HepG2 (cell line): Measurements from ENCODE around the gene TNFRSF6B. TPM values are rescaled to one million over a fixed set of nuclear protein-coding genes. Genes with fewer than 3 reads are reported as not detected.

Source experiments
- AKAP8 ChIP-seq: sonication (generic); formaldehyde crosslinking; IDR thresholded peaks from 2 replicates; pipeline ENCODE4 v1.5.1; 2020; ENCODE audit warnings: mild to moderate bottlenecking, missing genetic modification reagents
- ARHGAP35 ChIP-seq: sonication (generic); formaldehyde crosslinking; IDR thresholded peaks from 2 replicates; pipeline ENCODE4 v1.9.0; 2022; ENCODE audit warnings: mild to moderate bottlenecking, inconsistent platforms, moderate library complexity, missing genetic modification reagents, borderline replicate concordance
- ARNT2 ChIP-seq: sonication (generic); formaldehyde crosslinking; IDR thresholded peaks from 2 replicates; pipeline ENCODE4 v1.8.0; 2022; ENCODE audit warnings: mild to moderate bottlenecking, low read depth, missing genetic modification reagents, moderate library complexity
- BCL3 ChIP-seq: sonication (generic); formaldehyde crosslinking; IDR thresholded peaks from 2 replicates; pipeline ENCODE4 v1.5.1; 2020; ENCODE audit warnings: mild to moderate bottlenecking, missing genetic modification reagents, moderate library complexity
- ESRRA ChIP-seq: sonication (generic); formaldehyde crosslinking; IDR thresholded peaks from 2 replicates; pipeline ENCODE4 v1.5.1; 2020; ENCODE audit warnings: mild to moderate bottlenecking, low read depth, missing genetic modification reagents
- EZH2 ChIP-seq: conservative IDR thresholded peaks from 2 replicates; pipeline ENCODE4 v1.6.1; 2012; ENCODE audit warnings: mild to moderate bottlenecking, low read depth, low read length, moderate library complexity
- GTF3A ChIP-seq: sonication (generic); formaldehyde crosslinking; conservative IDR thresholded peaks from 2 replicates; pipeline ENCODE4 v1.4.0; 2020; ENCODE audit warnings: mild to moderate bottlenecking, missing genetic modification reagents
- IRX3 ChIP-seq: sonication (generic); formaldehyde crosslinking; IDR thresholded peaks from 2 replicates; pipeline ENCODE4 v1.8.1; 2023; ENCODE audit warnings: mild to moderate bottlenecking, low read depth, missing genetic modification reagents, borderline replicate concordance
- MAF1 ChIP-seq: sonication (generic); formaldehyde crosslinking; IDR thresholded peaks from 2 replicates; pipeline ENCODE4 v1.5.0; 2020; ENCODE audit warnings: missing genetic modification reagents, borderline replicate concordance
- MAFF ChIP-seq: IDR thresholded peaks from 2 replicates; pipeline ENCODE4 v1.6.1; 2011; ENCODE audit warnings: low read depth, low read length, improper control_type of control experiment
- SP2 ChIP-seq: sonication (generic); formaldehyde crosslinking; IDR thresholded peaks from 2 replicates; pipeline ENCODE4 v1.5.1; 2020; ENCODE audit warnings: mild to moderate bottlenecking, missing genetic modification reagents
- STAT5B ChIP-seq: sonication (generic); formaldehyde crosslinking; IDR thresholded peaks from 2 replicates; pipeline ENCODE4 v1.4.0; 2020; ENCODE audit warnings: missing genetic modification reagents
- TFDP2 ChIP-seq: sonication (generic); formaldehyde crosslinking; IDR thresholded peaks from 2 replicates; pipeline ENCODE4 v1.4.0; 2020; ENCODE audit warnings: missing genetic modification reagents
- ZBTB4 ChIP-seq: sonication (generic); formaldehyde crosslinking; IDR thresholded peaks from 2 replicates; pipeline ENCODE4 v1.4.0; 2020; ENCODE audit warnings: missing genetic modification reagents, mild to moderate bottlenecking, borderline replicate concordance
- ZNF282 ChIP-seq: fragments of 450-650 bp; IDR thresholded peaks from 2 replicates; pipeline ENCODE4 v1.6.1; 2018; ENCODE audit not compliant: partially characterized antibody
- ZNF33A ChIP-seq: sonication (generic); formaldehyde crosslinking; IDR thresholded peaks from 2 replicates; pipeline ENCODE4 v1.5.1; 2020; ENCODE audit warnings: missing genetic modification reagents, mild to moderate bottlenecking, moderate library complexity, borderline replicate concordance
- ZNF343 ChIP-seq: sonication (generic); formaldehyde crosslinking; IDR thresholded peaks from 2 replicates; pipeline ENCODE4 v1.4.0; 2020; ENCODE audit warnings: mild to moderate bottlenecking, missing genetic modification reagents
- ZNF496 ChIP-seq: sonication (generic); formaldehyde crosslinking; IDR thresholded peaks from 2 replicates; pipeline ENCODE4 v1.8.1; 2023; ENCODE audit warnings: mild to moderate bottlenecking, moderate library complexity, missing genetic modification reagents; ENCODE audit not compliant: insufficient replicate concordance
- ZXDC ChIP-seq: sonication (generic); formaldehyde crosslinking; IDR thresholded peaks from 2 replicates; pipeline ENCODE4 v1.5.0; 2020; ENCODE audit warnings: mild to moderate bottlenecking, missing genetic modification reagents
- polyA plus RNA-seq, 8 experiments: library from polyadenylated mRNA; depleted of rRNA in 3 of 8; stranded (reverse) in 7 of 8; unstranded in 1 of 8; fragments of >200 nt; fragmentation: Illumina TruSeq in 4 of 8; extraction: Trizol in 4 of 8; gene quantifications; 2 replicates each; pipeline versions ENCODE4 v1.2.1 to v1.2.3, GENCODE V29; 2011 to 2016; ENCODE audit warnings: low read depth in 4 of 8, missing spikeins in 1 of 8, mixed read lengths in 1 of 8; ENCODE audit not compliant: insufficient read depth in 1 of 8
- total RNA-seq, 5 experiments: library from RNA; depleted of rRNA; stranded (reverse); fragments of >200 nt; fragmentation: Illumina TruSeq; extraction: Trizol; gene quantifications; 2 replicates each; pipeline ENCODE4 v1.2.3, GENCODE V29; 2016; ENCODE audit warnings: low read depth in 1 of 5

TNFRSF6B gene
- total and polyA plus RNA-seq, 2 of the 13 experiments (the other 11 are each of a cell fraction or from before 2014, with no cell fraction given), result 0.24 TPM; not detected in 1

- peak; percentile 93 for TF ChIP-seq BCL3
- TF ChIP-seq GTF3A (CRISPR knock-in tag), result 0 out of 2 replicates have a peak, but pooled peaks have one; percentile 85
- peak; percentile 80; the same call in 1 of the 2 replicates for TF ChIP-seq ZNF343 (CRISPR knock-in tag)
- peak; percentile 99 for TF ChIP-seq STAT5B (CRISPR knock-in tag)
- TF ChIP-seq ZNF282, result no peak
- peak; percentile 95; the same call in 1 of the 2 replicates for TF ChIP-seq MAF1 (CRISPR knock-in tag)
- 0 out of 2 replicates have a peak, but pooled peaks have one; percentile 26 for TF ChIP-seq ZBTB4 (CRISPR knock-in tag)
- peak; percentile 98 for TF ChIP-seq ARHGAP35 (CRISPR knock-in tag)
- peak; percentile 59; the same call in 1 of the 2 replicates for TF ChIP-seq ESRRA (CRISPR knock-in tag)
- peak; percentile 97 for TF ChIP-seq IRX3
- peak; percentile 99 for TF ChIP-seq ARNT2 (CRISPR knock-in tag)
- peak; percentile 55 for TF ChIP-seq SP2 (CRISPR knock-in tag)
- TF ChIP-seq EZH2, result no peak
- peak; percentile 60 for TF ChIP-seq ZNF496 (CRISPR knock-in tag)
- TF ChIP-seq ZNF33A (CRISPR knock-in tag), result no peak
- no peak for TF ChIP-seq AKAP8 (CRISPR knock-in tag)
- TF ChIP-seq MAFF, result no peak
- TF ChIP-seq ZXDC (CRISPR knock-in tag), result no peak; the same call in 1 of the 2 replicates
- peak; percentile 85 for TF ChIP-seq TFDP2 (CRISPR knock-in tag)
Observed at GRCh38 chr20:63653041-63653973, 43.1 kb upstream of the TNFRSF6B start, which contains the start of gene STMN3 (continued).
